ENCODE data around the gene WDFY3. TPM values are rescaled to one million over a fixed set of nuclear protein-coding genes. Genes with fewer than 3 reads are reported as not detected.

WDFY3 gene
- total RNA-seq, 1 donor, result 91.9 TPM

DNA sequence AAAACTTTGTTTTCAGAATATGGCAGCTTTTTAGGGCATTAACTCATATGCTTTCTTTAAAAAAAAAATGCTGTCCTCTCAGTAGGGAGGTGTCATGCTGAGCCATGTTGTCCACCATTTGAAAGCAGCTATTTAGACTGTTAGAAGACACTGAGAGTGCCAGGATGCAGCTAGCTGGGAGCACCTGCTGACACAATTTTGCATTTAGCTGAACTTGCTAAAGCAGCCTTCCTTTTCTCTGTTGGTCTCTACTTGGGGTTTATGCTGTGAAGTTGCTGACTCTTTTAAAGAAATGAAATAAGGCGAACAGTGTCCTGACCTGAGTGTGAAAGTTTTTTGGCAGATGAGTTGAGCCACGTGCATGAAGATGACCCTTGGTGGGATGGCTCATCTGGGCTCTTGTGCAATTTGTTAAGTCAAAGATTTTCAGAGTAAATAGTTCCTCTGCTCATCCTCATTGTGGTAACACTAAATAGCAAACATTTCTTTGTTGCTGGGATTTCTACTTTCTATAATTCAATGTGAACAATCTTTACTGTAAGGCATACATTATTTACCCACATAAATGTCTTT is 319.1 kb downstream of the WDFY3 start:
- Histone ChIP-seq H3K9me3 (ENCODE audit: low read depth, low read length) (no peaks in the 10 kb centered on the region), H3K4me2 (ENCODE audit: insufficient read depth, low read length) (no peak overlapping the region), H4K20me1 (ENCODE audit: insufficient read depth, low read length) (no peaks in the 10 kb centered on the region), H2AFZ (ENCODE audit: low read length) (no peak overlapping the region), H3K4me1 (ENCODE audit: insufficient read depth, low read length) (no peaks in the 10 kb centered on the region), H3K36me3 (ENCODE audit: insufficient read depth, low read length) (no peaks in the 10 kb centered on the region), H3K27ac (ENCODE audit: low read depth, low read length) (no peak overlapping the region), H3K4me3 (ENCODE audit: insufficient read depth, low read length) (no peak overlapping the region), H3K27me3 (ENCODE audit: insufficient read depth, low read length) (no peaks in the 10 kb centered on the region), H3K79me2 (ENCODE audit: insufficient read depth, low read length) (no peaks in the 10 kb centered on the region)
- DNase-seq (ENCODE audit: insufficient read length, low spot score, missing footprints), result no peak
- TF ChIP-seq, protein P1, sequence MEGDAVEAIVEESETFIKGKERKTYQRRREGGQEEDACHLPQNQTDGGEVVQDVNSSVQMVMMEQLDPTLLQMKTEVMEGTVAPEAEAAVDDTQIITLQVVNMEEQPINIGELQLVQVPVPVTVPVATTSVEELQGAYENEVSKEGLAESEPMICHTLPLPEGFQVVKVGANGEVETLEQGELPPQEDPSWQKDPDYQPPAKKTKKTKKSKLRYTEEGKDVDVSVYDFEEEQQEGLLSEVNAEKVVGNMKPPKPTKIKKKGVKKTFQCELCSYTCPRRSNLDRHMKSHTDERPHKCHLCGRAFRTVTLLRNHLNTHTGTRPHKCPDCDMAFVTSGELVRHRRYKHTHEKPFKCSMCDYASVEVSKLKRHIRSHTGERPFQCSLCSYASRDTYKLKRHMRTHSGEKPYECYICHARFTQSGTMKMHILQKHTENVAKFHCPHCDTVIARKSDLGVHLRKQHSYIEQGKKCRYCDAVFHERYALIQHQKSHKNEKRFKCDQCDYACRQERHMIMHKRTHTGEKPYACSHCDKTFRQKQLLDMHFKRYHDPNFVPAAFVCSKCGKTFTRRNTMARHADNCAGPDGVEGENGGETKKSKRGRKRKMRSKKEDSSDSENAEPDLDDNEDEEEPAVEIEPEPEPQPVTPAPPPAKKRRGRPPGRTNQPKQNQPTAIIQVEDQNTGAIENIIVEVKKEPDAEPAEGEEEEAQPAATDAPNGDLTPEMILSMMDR (IDR thresholded peaks at IDR 0.05; ENCODE audit: extremely low read depth, low read depth, low read length), result no peak

DNA sequence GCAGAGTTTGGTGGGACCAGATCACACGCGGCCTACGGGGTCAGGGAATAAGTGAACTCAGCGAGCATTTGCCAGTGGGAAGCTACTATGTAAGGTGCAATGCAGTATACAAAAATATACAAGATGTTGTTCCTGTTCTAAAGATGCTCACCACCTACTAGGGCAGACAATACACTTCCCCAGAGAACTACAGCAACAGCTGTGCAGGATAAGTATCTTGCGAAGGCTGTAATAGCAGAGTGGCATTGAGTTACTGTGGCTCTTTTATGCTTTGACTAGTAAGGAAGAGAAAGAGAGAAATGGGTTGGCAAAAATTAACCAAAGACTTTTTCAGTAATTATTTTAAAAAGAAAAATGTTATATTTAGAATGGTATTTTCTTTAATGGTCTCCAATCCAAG is 322.4 kb downstream of the WDFY3 start:
- Histone ChIP-seq H3K36me3 (ENCODE audit: insufficient read depth, low read length) (no peaks in the 10 kb centered on the region), H3K79me2 (ENCODE audit: insufficient read depth, low read length) (no peaks in the 10 kb centered on the region), H2AFZ (ENCODE audit: low read length) (no peak overlapping the region), H3K27me3 (ENCODE audit: insufficient read depth, low read length) (no peaks in the 10 kb centered on the region), H3K4me1 (ENCODE audit: insufficient read depth, low read length) (no peaks in the 10 kb centered on the region), H3K4me2 (ENCODE audit: insufficient read depth, low read length) (no peak overlapping the region), H3K9me3 (ENCODE audit: low read depth, low read length) (no peaks in the 10 kb centered on the region), H3K4me3 (ENCODE audit: insufficient read depth, low read length) (no peak overlapping the region), H3K27ac (ENCODE audit: low read depth, low read length) (no peak overlapping the region), H4K20me1 (ENCODE audit: insufficient read depth, low read length) (no peaks in the 10 kb centered on the region)
- no peak for DNase-seq (ENCODE audit: insufficient read length, low spot score, missing footprints)
- TF ChIP-seq, protein P1 (IDR thresholded peaks at IDR 0.05; ENCODE audit: extremely low read depth, low read depth, low read length), result no peak

DNA sequence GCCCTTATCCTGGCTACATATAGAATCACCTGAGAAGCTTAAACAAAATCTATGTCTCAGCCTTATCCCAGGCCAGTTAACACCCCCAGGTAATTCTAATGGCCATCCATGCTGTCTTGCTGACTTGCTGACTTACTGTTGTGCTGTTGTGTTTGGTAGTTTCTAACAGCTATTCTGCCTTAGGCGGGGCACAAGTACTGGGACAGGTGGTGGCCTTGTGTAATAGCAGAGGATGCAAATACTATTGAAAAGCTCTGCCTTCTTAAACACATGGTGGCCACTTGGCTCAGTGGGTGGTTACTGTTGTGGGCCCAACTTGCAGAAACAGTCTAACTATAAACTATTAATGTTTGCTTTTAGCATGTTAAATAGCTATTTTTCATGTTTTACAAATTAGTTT is 327.3 kb downstream of the WDFY3 start:
- H3K9me3 ChIP-seq (ENCODE audit: low read depth, low read length), result no peaks in the 10 kb centered on the region
- no peaks in the 10 kb centered on the region for H3K4me1 ChIP-seq (ENCODE audit: insufficient read depth, low read length)
- no peak for DNase-seq (ENCODE audit: insufficient read length, low spot score, missing footprints)
- no peaks in the 10 kb centered on the region for H4K20me1 ChIP-seq (ENCODE audit: insufficient read depth, low read length)
- no peak overlapping the region for H2AFZ ChIP-seq (ENCODE audit: low read length)
- H3K79me2 ChIP-seq (ENCODE audit: insufficient read depth, low read length), result no peaks in the 10 kb centered on the region
- no peak overlapping the region for H3K4me3 ChIP-seq (ENCODE audit: insufficient read depth, low read length)
- no peak overlapping the region for H3K27ac ChIP-seq (ENCODE audit: low read depth, low read length)
- TF ChIP-seq, protein P1 (IDR thresholded peaks at IDR 0.05; ENCODE audit: extremely low read depth, low read depth, low read length), result no peak
- H3K27me3 ChIP-seq (ENCODE audit: insufficient read depth, low read length), result no peaks in the 10 kb centered on the region
- no peak overlapping the region for H3K4me2 ChIP-seq (ENCODE audit: insufficient read depth, low read length)
- no peaks in the 10 kb centered on the region for H3K36me3 ChIP-seq (ENCODE audit: insufficient read depth, low read length)

DNA sequence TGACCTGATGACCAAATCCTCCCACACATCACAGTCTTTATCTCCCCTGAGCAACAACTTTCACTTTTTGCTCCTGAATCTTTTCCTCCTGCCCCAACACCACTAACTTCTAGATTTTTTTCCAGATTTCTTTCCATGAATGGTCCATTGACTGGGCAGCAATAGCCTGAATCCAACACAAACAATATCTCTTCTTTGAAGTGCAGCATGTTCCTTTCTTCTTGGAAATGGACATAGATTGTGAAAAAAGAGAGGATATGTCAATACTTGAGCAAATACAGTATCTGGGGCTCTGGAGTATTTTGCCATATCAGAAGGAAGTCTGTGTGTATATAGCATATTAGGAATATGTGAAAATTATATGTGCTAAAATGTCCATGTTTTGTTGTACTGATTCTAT is 328.4 kb downstream of the WDFY3 start:
- H3K27ac ChIP-seq (ENCODE audit: low read depth, low read length), result no peak overlapping the region
- TF ChIP-seq, protein P1 (IDR thresholded peaks at IDR 0.05; ENCODE audit: extremely low read depth, low read depth, low read length), result no peak
- H3K4me2 ChIP-seq (ENCODE audit: insufficient read depth, low read length), result no peak overlapping the region
- H3K4me3 ChIP-seq (ENCODE audit: insufficient read depth, low read length), result no peak overlapping the region
- no peaks in the 10 kb centered on the region for H3K79me2 ChIP-seq (ENCODE audit: insufficient read depth, low read length)
- H4K20me1 ChIP-seq (ENCODE audit: insufficient read depth, low read length), result no peaks in the 10 kb centered on the region
- no peaks in the 10 kb centered on the region for H3K27me3 ChIP-seq (ENCODE audit: insufficient read depth, low read length)
- H2AFZ ChIP-seq (ENCODE audit: low read length), result no peak overlapping the region
- no peaks in the 10 kb centered on the region for H3K4me1 ChIP-seq (ENCODE audit: insufficient read depth, low read length)
- H3K9me3 ChIP-seq (ENCODE audit: low read depth, low read length), result no peaks in the 10 kb centered on the region
- no peak for DNase-seq (ENCODE audit: insufficient read length, low spot score, missing footprints)
- H3K36me3 ChIP-seq (ENCODE audit: insufficient read depth, low read length), result no peaks in the 10 kb centered on the region

Measured in osteoblast (primary cell).